DMS53 treated with DMSO at 0.1 percent for 48 hours (cell line): ENCODE results near the gene ACTN2.
A peak's percentile ranks its signal among the peaks of the same experiment; 100 is the strongest.

Source experiments
- DNase-seq: peaks from one replicate; lab custom pipeline; 2025; ENCODE audit not compliant: unreplicated experiment; lab: John Stamatoyannopoulos, UW

The ACTN2 gene

DNA sequence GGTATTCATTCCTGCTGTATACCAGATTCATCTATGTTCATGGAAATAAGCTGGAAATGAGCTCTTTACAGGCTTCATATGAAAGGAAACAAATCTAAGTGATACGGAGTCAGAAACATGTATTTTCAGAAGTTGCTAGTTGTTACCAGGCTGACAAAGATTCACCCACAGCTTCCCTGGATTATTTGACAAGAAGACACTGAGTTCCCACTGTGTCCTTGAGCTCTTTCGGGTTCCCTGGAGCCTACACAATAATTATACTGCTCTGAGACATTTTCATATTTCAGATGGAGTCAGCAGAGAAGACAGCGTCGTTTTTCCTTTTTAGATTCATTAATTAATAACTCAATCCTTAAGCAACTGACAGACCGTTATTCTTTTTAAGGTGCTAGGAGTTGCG, 79.5 kb downstream of the ACTN2 start:
- DNase-seq = no peak

- no peak for DNase-seq
These were observed 80.2 kb downstream of the ACTN2 start for GRCh38 chr1:236766506-236766905.

DNA sequence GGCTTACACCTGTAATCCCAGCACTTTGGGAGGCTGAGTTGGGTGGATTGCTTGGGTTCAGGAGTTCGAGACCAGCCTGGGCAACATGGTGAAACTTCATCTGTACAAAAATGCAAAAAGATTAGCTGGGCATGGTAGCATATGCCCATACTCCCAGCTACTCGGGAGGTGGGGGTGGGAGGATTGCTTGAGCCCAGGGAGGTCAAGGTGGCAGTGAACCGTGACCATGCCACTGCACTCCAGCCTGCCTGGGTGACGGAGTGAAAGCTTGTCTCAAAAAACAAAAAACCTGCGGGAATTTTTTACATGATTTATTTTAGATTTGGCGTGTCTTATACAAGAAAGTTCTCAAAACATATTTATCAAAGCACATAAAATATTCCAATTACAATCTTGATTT, 81.0 kb downstream of the ACTN2 start:
- no peak for DNase-seq

DNA sequence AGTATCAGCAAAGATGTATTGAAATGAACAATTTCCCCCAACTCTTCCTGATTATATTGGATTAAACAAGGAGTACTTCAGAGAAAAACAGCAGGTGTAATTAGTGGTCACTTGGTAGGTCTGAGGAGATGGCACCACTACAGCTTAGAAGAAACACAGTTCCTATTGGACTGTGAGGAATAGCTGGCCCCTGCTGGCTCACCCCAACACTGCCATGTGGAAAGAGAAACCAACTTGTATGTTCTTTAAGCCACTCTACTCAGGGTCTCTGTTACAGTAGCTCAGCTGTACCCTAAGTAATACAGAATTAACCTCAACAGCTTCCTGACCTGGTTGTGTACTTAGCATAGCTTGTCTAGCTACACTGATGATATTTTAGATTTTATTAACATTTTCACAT, 82.3 kb downstream of the ACTN2 start:
- no peak for DNase-seq

GRCh38 chr1:236773919-236774318, 87.6 kb downstream of the ACTN2 start:
- DNase-seq = no peak

DNA sequence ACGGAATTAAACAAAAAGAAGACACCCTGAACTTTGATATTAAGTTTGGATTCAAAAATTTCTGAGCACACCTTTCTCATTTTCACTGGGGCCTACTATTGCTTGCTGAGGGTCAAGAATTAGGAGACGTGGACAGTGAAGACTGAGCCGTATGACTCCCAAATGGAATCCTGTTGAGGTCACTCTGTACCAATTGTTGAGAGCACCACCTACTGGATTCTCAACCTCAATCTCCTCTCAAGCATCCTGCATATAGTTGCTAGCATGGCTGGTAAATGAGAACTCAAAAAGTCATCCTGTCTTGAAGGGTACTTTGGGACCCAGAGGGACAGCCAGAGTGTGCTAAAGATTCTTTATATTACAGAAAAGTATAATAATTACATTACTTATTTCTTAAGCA, 88.6 kb downstream of the ACTN2 start:
- DNase-seq = no peak

DNA sequence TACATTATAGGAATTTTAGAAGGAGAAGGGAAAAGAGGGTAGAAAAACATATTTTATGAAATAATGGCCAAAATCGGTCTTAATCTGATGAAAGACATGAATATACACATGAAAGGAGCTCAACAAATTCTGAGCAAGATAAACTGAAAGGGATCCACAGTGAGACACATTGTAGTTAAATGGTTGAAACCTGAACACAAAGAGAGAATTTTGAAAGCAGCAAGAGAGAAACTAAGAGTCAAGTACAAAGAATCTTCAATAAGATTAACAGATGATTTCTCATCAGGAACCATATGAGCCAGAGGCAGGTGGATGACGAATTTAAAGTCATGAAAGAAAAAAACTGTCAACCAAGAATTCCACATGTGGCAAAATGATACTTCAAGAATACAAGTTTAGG, 93.0 kb downstream of the ACTN2 start:
- DNase-seq = no peak

DNA sequence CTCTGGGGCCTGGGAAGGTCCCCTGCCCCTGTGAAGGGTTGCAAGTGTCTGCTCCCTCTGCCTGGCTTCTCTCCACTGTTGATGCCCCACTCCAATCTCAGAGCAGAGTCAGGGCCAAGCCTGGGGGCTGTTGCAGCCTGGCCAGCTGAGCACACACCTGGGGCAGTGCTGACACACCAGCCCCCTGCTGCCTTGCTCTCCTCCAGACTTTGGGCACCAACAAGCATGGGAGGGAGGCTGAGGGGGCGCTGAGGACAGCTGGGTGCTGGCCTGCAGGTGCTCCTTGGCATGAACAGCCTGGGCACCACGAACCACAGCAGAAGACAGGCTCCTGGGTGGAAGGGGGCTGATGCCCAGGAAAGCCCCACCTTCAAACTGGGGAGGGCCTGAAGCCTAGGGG, 99.2 kb downstream of the ACTN2 start:
- no peak for DNase-seq

DNA sequence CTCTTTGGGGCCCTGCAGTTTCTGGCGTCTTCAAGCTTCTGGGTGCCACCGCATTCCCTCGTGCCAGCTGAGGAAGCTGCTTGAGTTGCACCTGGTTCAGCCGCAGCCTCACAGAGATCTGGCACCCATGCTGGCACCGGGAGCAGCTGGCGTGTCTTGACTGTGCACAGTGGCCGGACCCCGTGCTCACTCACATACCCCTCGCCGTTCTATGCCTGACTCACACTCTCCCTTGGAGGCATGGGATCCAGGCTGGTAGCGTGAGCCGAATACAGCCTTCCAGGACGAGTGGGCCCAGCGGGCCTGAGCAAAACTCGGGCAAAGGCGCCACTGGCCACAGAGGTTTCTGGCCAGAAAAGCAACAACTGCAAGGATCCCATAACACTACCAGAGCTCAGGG, 100.2 kb downstream of the ACTN2 start:
- no peak for DNase-seq

GRCh38 chr1:236794585-236795034, 108.3 kb downstream of the ACTN2 start:
- DNase-seq = no peak

DNA sequence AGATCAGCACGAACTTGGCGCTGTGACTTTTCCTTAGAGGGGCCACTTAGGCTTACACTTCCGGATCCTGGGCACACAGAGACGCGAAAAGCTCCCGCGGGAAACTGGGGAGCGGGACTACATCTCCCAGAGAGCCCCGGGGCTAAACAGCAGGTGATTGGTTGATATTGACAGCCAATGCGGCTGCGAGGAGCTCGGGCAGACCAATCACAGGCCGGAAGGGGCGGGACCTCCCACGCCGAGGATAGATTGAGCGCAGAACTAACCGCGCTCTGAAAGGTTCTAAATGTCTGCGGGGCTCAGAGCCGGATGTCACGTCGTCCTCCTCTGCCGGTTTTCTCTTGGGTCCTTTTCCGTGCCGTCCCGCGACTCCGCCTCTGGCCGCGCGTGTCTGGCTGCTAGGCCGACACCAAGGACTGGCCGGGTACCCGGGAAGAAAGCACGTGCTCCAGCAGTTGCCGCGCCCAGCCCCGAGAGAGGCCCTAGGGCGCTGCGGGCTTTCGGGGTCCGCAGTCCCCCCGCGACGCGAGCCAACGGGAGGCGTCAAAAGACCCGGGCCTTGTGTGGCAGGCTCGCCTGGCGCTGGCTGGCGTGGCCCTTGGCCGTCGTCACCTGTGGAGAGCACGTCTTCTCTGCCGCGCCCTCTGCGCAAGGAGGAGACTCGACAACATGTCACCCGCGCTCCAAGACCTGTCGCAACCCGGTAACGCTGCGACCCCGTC, 108.9 kb downstream of the ACTN2 start, which contains the start of gene MTR:
Gene MTR (plus strand): TSS at position 258 of the 722 bp plus-strand sequence. CDS start 412 bp downstream, at position 670.
- peak; percentile 98 for DNase-seq

- peak; percentile 20 for DNase-seq
These were observed 109.7 kb downstream of the ACTN2 start for GRCh38 chr1:236795757-236796667.

DNA sequence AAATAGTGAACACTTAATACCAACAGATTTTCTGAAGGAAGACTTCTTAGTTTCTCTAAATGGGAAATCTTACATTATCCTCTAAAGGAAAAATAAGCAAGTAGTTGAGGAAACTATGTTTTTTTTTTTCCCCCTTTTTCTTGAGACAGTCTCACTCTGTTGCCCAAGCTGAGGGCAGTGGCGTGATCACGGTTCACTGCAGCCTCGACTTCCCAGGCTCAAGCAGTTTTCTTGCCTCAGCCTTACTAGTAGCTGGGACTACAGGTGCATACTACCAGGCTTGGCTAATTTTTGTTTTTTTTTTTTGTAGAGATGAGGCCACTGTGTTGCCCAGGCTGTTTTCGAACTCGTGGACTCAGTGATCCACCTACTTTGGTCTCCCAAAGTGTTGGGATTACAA, 112.7 kb downstream of the ACTN2 start:
- no peak for DNase-seq

- no peak for DNase-seq
These were observed 113.8 kb downstream of the ACTN2 start for GRCh38 chr1:236800002-236800620.

DNA sequence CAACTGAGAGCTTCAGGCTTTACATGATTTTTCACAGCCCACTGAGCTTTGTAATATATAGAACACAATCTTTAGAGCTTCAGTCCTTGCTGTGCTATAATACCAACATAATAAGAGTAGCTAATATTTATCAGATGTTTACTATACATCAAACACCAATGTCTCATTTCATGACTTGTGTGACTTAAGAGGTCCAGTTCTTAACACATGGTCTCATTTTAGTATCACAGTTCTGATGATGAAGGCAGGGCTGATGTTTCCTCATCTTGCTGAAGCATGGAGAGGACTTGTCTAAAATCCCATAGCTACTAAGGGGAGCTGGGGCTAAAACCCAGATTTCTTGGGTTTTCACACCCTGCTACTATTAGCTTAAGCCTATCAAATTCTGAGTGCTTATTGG, 114.3 kb downstream of the ACTN2 start:
- DNase-seq = no peak

DNA sequence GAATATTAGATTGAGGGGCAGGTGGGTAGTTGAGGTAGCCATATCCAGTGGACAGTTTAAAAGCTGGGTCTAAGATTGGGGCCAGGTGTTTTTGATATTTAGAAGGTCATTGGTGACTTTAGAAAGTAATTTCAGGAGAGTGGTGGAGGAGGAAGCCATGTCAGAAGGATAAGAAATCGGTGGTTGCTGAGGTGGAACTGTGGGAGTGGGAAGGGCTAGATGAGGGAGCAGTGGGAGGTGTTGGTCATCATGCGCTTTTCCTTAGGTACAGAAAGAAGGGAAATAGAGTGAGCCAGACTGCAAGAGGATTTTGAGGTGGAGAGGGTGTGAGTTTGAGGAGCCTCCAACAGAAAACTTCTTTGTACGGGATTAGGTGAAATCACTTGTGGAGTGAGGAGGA, 116.0 kb downstream of the ACTN2 start:
- DNase-seq = no peak

DNA sequence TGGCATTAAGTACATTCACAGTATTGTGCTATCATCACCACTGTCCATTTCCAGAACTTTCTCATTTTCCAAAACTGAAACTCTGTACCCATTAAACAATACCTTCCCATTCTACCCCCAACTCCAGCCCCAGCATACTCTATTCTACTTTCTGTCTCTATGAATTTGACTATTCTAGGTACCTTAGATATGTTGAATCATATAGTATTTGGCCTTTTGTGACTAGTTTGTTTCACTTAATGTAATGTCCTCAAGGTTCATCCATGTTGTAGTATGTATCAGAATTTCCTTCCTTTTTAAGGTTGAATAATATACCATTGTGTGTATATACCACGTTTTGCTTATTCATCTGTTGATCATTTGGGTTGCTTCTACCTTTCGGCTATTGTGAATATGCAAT, 120.3 kb downstream of the ACTN2 start:
- DNase-seq = no peak

- no peak for DNase-seq
These were observed 121.7 kb downstream of the ACTN2 start for GRCh38 chr1:236808005-236808404.

GRCh38 chr1:236808564-236809130, 122.3 kb downstream of the ACTN2 start:
- no peak for DNase-seq

DNA sequence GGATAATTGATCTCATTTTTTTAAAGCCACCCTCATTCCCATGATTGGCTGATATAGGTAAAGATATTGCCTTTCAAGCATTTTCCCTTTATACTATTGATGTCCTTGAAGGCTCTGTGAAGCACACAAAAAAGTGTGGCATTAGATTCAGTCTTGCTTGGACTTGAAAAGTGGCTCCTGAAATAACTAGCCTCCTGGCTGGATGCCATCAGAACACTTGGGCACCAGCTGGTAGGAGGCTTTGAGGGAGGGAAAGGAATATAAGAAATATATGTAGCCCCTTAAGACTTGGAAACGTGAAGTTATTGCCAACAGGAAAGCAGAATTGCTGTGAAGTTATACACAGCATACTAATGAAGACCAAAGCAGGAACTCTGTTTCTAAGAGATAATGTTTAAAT, 122.8 kb downstream of the ACTN2 start:
- DNase-seq = no peak

GRCh38 chr1:236810018-236810417, 123.7 kb downstream of the ACTN2 start:
- DNase-seq = no peak
